H1 (cell line): ENCODE data around the gene TBC1D17. TPM values are rescaled to one million over a fixed set of nuclear protein-coding genes. Genes with fewer than 3 reads are reported as not detected.

Experiments
- CTCF ChIA-PET: fragments of 300-600 bp; sonication (Branson Sonifier 250); formaldehyde crosslinking; loops from one replicate; lab custom pipeline; 2021; ENCODE audit not compliant: partially characterized antibody; lab: Charles Lee
- POLR2A ChIA-PET: fragments of 300-600 bp; sonication (Branson Sonifier 250); formaldehyde crosslinking; loops from one replicate; lab custom pipeline; 2021; ENCODE audit warnings: inconsistent platforms; ENCODE audit not compliant: partially characterized antibody; lab: Charles Lee
- DNase-seq, 2 experiments: peaks; one replicate each; pipeline versions ENCODE4 v3.0.0 to v3.0.0-alpha.2; 2010 to 2022; ENCODE audit warnings: low spot score in 2 of 2, low read depth in 1 of 2, mixed read lengths in 1 of 2
- FAIRE-seq: peaks from 2 replicates; lab custom pipeline; 2011; peaks lifted over from hg19 to GRCh38; lab: Jason Lieb, UNC
- H2AFZ ChIP-seq: 2 replicates; pipeline ENCODE4 v1.8.1; 2012; ENCODE audit warnings: low read length, inconsistent platforms
- H2AK5ac ChIP-seq: 2 replicates; pipeline ENCODE4 v1.6.1; 2013; ENCODE audit warnings: low read depth, low read length
- H2BK120ac ChIP-seq: replicated peaks from 2 replicates; pipeline ENCODE3; 2013; ENCODE audit warnings: low read depth, low read length, inconsistent platforms
- H2BK12ac ChIP-seq: 2 replicates; pipeline ENCODE4 v1.6.1; 2013; ENCODE audit warnings: low read depth, low read length
- H2BK15ac ChIP-seq: 2 replicates; pipeline ENCODE4 v1.6.1; 2013; ENCODE audit warnings: low read length
- H2BK20ac ChIP-seq: 2 replicates; pipeline ENCODE4 v1.6.1; 2013; ENCODE audit warnings: low read length
- H2BK5ac ChIP-seq: 2 replicates; pipeline ENCODE4 v1.6.1; 2013; ENCODE audit warnings: low read depth, low read length
- H3K14ac ChIP-seq: 2 replicates; pipeline ENCODE4 v1.6.1; 2013; ENCODE audit warnings: inconsistent platforms; ENCODE audit not compliant: insufficient read length
- H3K18ac ChIP-seq: 2 replicates; pipeline ENCODE4 v1.6.1; 2013; ENCODE audit warnings: low read length; ENCODE audit errors: extremely low read depth
- H3K23ac ChIP-seq: 2 replicates; pipeline ENCODE4 v1.6.1; 2013; ENCODE audit warnings: inconsistent platforms; ENCODE audit not compliant: insufficient read length
- H3K23me2 ChIP-seq: 2 replicates; pipeline ENCODE4 v1.6.1; 2013; ENCODE audit warnings: low read depth, low read length
- H3K27ac ChIP-seq: 2 replicates; pipeline ENCODE4 v1.6.1; 2011; ENCODE audit warnings: low read depth, low read length, inconsistent platforms
- H3K27me3 ChIP-seq, 4 experiments: replicated peaks in 1 of 4; 1 replicate in 1 of 4; 2 replicates in 3 of 4; pipeline versions ENCODE4 v1.6.1 to v1.8.1; 2011 to 2013; ENCODE audit warnings: low read length in 3 of 4, mild to moderate bottlenecking in 3 of 4, inconsistent platforms in 2 of 4, mixed read lengths in 2 of 4, moderate library complexity in 1 of 4; ENCODE audit not compliant: control insufficient read depth in 3 of 4, insufficient read depth in 3 of 4; ENCODE audit errors: extremely low read depth in 1 of 4
- H3K36me3 ChIP-seq, 4 experiments: 2 replicates each; pipeline versions ENCODE4 v1.6.1 to v1.8.1; 2011 to 2013; ENCODE audit warnings: mild to moderate bottlenecking in 4 of 4, low read length in 3 of 4, moderate library complexity in 2 of 4, control low read depth in 1 of 4, inconsistent platforms in 1 of 4; ENCODE audit not compliant: insufficient read depth in 4 of 4, control insufficient read depth in 2 of 4
- H3K4ac ChIP-seq: replicated peaks from 2 replicates; pipeline ENCODE3; 2013; ENCODE audit warnings: low read length, low read depth, mixed read lengths, inconsistent platforms; ENCODE audit not compliant: insufficient read length
- H3K4me1 ChIP-seq, 4 experiments: replicated peaks in 1 of 4; 1 replicate in 1 of 4; 2 replicates in 3 of 4; pipeline versions ENCODE4 v1.6.1 to v1.8.1; 2011 to 2013; ENCODE audit warnings: low read length in 3 of 4, inconsistent platforms in 2 of 4, mixed read lengths in 1 of 4; ENCODE audit not compliant: insufficient read depth in 4 of 4, control insufficient read depth in 3 of 4
- H3K4me2 ChIP-seq, 2 experiments: 2 replicates each; pipeline versions ENCODE4 v1.6.1 to v1.8.1; 2011 to 2013; ENCODE audit warnings: low read depth in 2 of 2, low read length in 2 of 2, control low read depth in 1 of 2, inconsistent platforms in 1 of 2, mild to moderate bottlenecking in 1 of 2; ENCODE audit not compliant: insufficient read depth in 1 of 2
- H3K4me3 ChIP-seq, 4 experiments: fragments of 200-600, 300-600 bp in 1 of 4; sonication (generic), shearing (Covaris generic), sonication (Bioruptor Twin) in 1 of 4; 2 replicates each; pipeline versions ENCODE4 v1.5.1 to v1.8.1; 2011 to 2016; ENCODE audit warnings: low read length in 4 of 4, low read depth in 3 of 4, control low read depth in 2 of 4, inconsistent platforms in 2 of 4, mild to moderate bottlenecking in 2 of 4, mixed read lengths in 1 of 4, moderate library complexity in 1 of 4; ENCODE audit not compliant: insufficient read depth in 2 of 4; ENCODE audit errors: extremely low read depth in 1 of 4
- H3K56ac ChIP-seq: replicated peaks from 2 replicates; pipeline ENCODE3; 2013; ENCODE audit warnings: low read depth, mild to moderate bottlenecking, mixed read lengths, low read length, inconsistent platforms; ENCODE audit not compliant: insufficient read length
- H3K79me1 ChIP-seq: 2 replicates; pipeline ENCODE4 v1.6.1; 2013; ENCODE audit warnings: low read depth, low read length, control low read depth
- H3K79me2 ChIP-seq, 2 experiments: 2 replicates each; pipeline versions ENCODE4 v1.6.1 to v1.8.1; 2012 to 2013; ENCODE audit warnings: low read length in 2 of 2, mild to moderate bottlenecking in 2 of 2, inconsistent platforms in 1 of 2; ENCODE audit not compliant: insufficient read depth in 2 of 2, control insufficient read depth in 1 of 2
- H3K9ac ChIP-seq, 4 experiments: replicated peaks in 1 of 4; 1 replicate in 1 of 4; 2 replicates in 3 of 4; pipeline versions ENCODE4 v1.6.1 to v1.8.1; 2011 to 2013; ENCODE audit warnings: low read depth in 3 of 4, low read length in 3 of 4, control low read depth in 2 of 4, mild to moderate bottlenecking in 2 of 4, moderate library complexity in 2 of 4, inconsistent platforms in 1 of 4; ENCODE audit errors: extremely low read depth in 1 of 4
- H3K9me3 ChIP-seq, 2 experiments: 2 replicates each; pipeline versions ENCODE4 v1.6.1 to v1.8.1; 2012 to 2013; ENCODE audit warnings: mild to moderate bottlenecking in 2 of 2, moderate library complexity in 2 of 2, control low read depth in 1 of 2, inconsistent platforms in 1 of 2, low read depth in 1 of 2, low read length in 1 of 2, mixed read lengths in 1 of 2; ENCODE audit not compliant: insufficient read depth in 2 of 2
- H4K20me1 ChIP-seq, 2 experiments: replicated peaks in 1 of 2; 2 replicates each; pipeline versions ENCODE3 to v1.8.1; 2011 to 2013; ENCODE audit warnings: inconsistent platforms in 2 of 2, low read length in 2 of 2, mild to moderate bottlenecking in 1 of 2; ENCODE audit not compliant: insufficient read depth in 2 of 2, control insufficient read depth in 1 of 2
- H4K5ac ChIP-seq: 2 replicates; pipeline ENCODE4 v1.6.1; 2013; ENCODE audit warnings: low read length, low read depth, mixed read lengths, inconsistent platforms; ENCODE audit not compliant: insufficient read length
- H4K8ac ChIP-seq: 2 replicates; pipeline ENCODE4 v1.8.0; 2013; ENCODE audit warnings: mild to moderate bottlenecking, moderate library complexity, low read length, inconsistent platforms; ENCODE audit not compliant: insufficient read depth; ENCODE audit errors: extremely low read depth
- H4K91ac ChIP-seq: replicated peaks from 2 replicates; pipeline ENCODE3; 2013; ENCODE audit warnings: low read length, mixed read lengths, inconsistent platforms; ENCODE audit not compliant: insufficient read length
- CREB1 ChIP-seq: IDR thresholded peaks from 2 replicates; pipeline ENCODE4 v1.6.1; 2012; ENCODE audit warnings: inconsistent platforms
- EP300 ChIP-seq, 2 experiments: IDR thresholded peaks; 1 replicate in 1 of 2; 2 replicates in 1 of 2; pipeline ENCODE4 v1.6.1; 2011 to 2012; ENCODE audit warnings: low read depth in 2 of 2, low read length in 2 of 2, mild to moderate bottlenecking in 2 of 2, borderline replicate concordance in 1 of 2, inconsistent platforms in 1 of 2, moderate library complexity in 1 of 2
- GABPA ChIP-seq: IDR thresholded peaks from 2 replicates; pipeline ENCODE4 v1.6.1; 2011; ENCODE audit warnings: mild to moderate bottlenecking, low read length, moderate library complexity, borderline replicate concordance; ENCODE audit not compliant: insufficient read depth
- HDAC2 ChIP-seq, 2 experiments: fragments of 300-600 bp in 1 of 2; sonication (generic) in 1 of 2; IDR thresholded peaks; 2 replicates each; pipeline ENCODE4 v1.6.1; 2011 to 2012; ENCODE audit warnings: low read depth in 2 of 2, low read length in 2 of 2, mild to moderate bottlenecking in 2 of 2, moderate library complexity in 2 of 2, borderline replicate concordance in 1 of 2, inconsistent platforms in 1 of 2
- KDM5A ChIP-seq: fragments of 200-600 bp; IDR thresholded peaks from 2 replicates; pipeline ENCODE4 v1.7.1; 2012; ENCODE audit warnings: mild to moderate bottlenecking, low read length, inconsistent platforms, mixed read lengths
- NANOG ChIP-seq: IDR thresholded peaks from 2 replicates; pipeline ENCODE4 v1.6.1; 2011; ENCODE audit warnings: low read length, low read depth, mild to moderate bottlenecking, inconsistent platforms; ENCODE audit not compliant: insufficient read depth, poor library complexity, severe bottlenecking
- RXRA ChIP-seq: IDR thresholded peaks from 2 replicates; pipeline ENCODE4 v1.6.1; 2011; ENCODE audit warnings: low read depth, mild to moderate bottlenecking, low read length, moderate library complexity; ENCODE audit not compliant: insufficient read depth
- SAP30 ChIP-seq: fragments of 300-600 bp; sonication (generic); IDR thresholded peaks from 2 replicates; pipeline ENCODE4 v1.7.1; 2012; ENCODE audit warnings: low read length, moderate library complexity, mild to moderate bottlenecking, inconsistent platforms; ENCODE audit not compliant: insufficient read depth, insufficient replicate concordance
- SIRT6 ChIP-seq: IDR thresholded peaks from one replicate; pipeline ENCODE4 v1.7.1; 2012; ENCODE audit warnings: low read length, inconsistent platforms
- SUZ12 ChIP-seq: fragments of 200-600 bp; sonication (generic); IDR thresholded peaks from 2 replicates; pipeline ENCODE4 v1.6.1; 2012; ENCODE audit warnings: mild to moderate bottlenecking, inconsistent platforms, low read length, moderate library complexity, mixed read lengths
- TCF12 ChIP-seq: IDR thresholded peaks from 2 replicates; pipeline ENCODE4 v1.6.1; 2011; ENCODE audit warnings: low read depth, mild to moderate bottlenecking, low read length
- WGBS, 2 experiments: shearing (Covaris generic) in 1 of 2; methylation state at CpG; one replicate each; pipeline versions ENCODE4 v1.1.6 to v1.1.7; 2013 to 2015; ENCODE audit warnings: low lambda C conversion rate in 2 of 2, mixed read lengths in 2 of 2, inconsistent platforms in 1 of 2, low coverage in 1 of 2, missing lambda C conversion rate in 1 of 2; ENCODE audit not compliant: insufficient replicate concordance in 2 of 2, insufficient coverage in 1 of 2, insufficient read length in 1 of 2; ENCODE audit errors: extremely low coverage in 1 of 2, missing lambda C conversion rate in 1 of 2; 5-methylcytosine and 5-hydroxymethylcytosine counted together
- polyA plus RNA-seq, 7 experiments: library from polyadenylated mRNA; depleted of rRNA in 3 of 7; stranded (reverse) in 5 of 7; unstranded in 2 of 7; fragments of >200 nt in 5 of 7; fragments of 200-250 nt in 2 of 7; gene quantifications; 1 replicate in 5 of 7; 2 replicates in 1 of 7; 4 replicates in 1 of 7; pipeline versions ENCODE4 v1.2.1 to v1.2.3, GENCODE V29; 2011 to 2013; ENCODE audit warnings: missing spikeins in 2 of 7, mixed read lengths in 2 of 7
- total RNA-seq: library from RNA; stranded (reverse); fragmentation: NEBNext Ultra II Directional; extraction: Animal tissue kit (Norgen Biotek cat#: 25700); gene quantifications from 2 replicates; pipeline ENCODE4 v1.2.1, GENCODE V29; 2021

The TBC1D17 gene
- total and polyA plus RNA-seq, 2 of the 8 experiments (the other 6 are each of a cell fraction or from before 2014, with no cell fraction given): 30.3 to 44.9 TPM

DNA sequence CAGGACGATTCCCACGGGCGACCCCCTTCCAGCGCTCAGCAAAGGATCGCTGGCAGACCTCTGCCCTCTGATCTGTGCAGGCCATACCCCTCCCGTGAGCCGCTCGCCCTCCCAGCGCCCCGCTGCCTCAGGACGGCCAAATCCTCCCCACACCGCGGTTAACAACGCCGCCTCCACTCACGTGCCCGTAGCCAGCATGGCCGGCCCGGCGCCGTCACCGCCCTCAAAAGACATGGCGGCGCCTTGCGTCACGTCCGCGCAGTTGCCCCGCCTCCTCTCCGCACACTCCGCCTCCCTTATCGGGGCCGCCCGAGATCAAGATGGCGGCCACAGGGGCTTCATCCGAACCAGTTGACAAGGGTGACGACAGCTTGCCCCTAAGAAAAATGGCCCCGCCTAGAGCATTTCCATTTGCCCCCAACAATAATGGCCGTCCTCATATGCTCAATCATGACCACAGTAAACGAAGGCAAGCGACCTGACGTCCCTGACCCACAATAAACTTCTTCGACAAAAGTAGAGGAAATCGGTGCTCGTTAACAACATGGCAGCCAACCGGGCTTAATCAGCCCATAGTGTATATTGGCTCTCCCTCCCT is 981 bp upstream of the TBC1D17 start:
- DNase-seq: peak; percentile 95 to 96
- CTCF ChIA-PET: interaction anchor here (0.6 to 1.8 kb wide), 3 partner anchors 11 to 14 kb away, joined by 3 to 6 read pairs (median 3); no protein-coding TSS in a partner anchor
- peak; percentile 95 for TF ChIP-seq CREB1
- no peak for TF ChIP-seq SIRT6
- TF ChIP-seq SAP30: peak; percentile 67
- TF ChIP-seq GABPA: no peak
- TF ChIP-seq EP300 (IDR thresholded peaks at IDR 0.05; ENCODE audit: borderline replicate concordance in 1 of 2, low read depth in 2 of 2, low read length in 2 of 2): no peak; a peak in 1 of 3 replicates
- TF ChIP-seq KDM5A: peak; percentile 92
- no peak for TF ChIP-seq NANOG
- no peak for TF ChIP-seq RXRA
- no peak for TF ChIP-seq TCF12
- TF ChIP-seq HDAC2 (IDR thresholded peaks at IDR 0.05; ENCODE audit: borderline replicate concordance in 1 of 2, low read depth in 2 of 2, low read length in 2 of 2): peak in 1 of 2 experiments; percentile 33; a peak in 1 of 4 replicates
- TF ChIP-seq SUZ12: no peak

More for the DNA sequence above, 981 bp upstream of the TBC1D17 start:
- no peak for FAIRE-seq
- Histone ChIP-seq H4K20me1 (peaks cover 5 to 7% of the 10 kb centered on the region in 2 experiments), H3K4me3 (peak overlapping the region; percentile 90 to 95 (median 92)), H2BK12ac (peak overlapping the region; percentile 99), H2BK15ac (peak overlapping the region; percentile 97; the same call in 1 of the 2 replicates), H3K4me1 (peaks cover 0 to 13% (median 7%) of the 10 kb centered on the region in 4 experiments; a peak in 6 of 7 replicates), H2BK20ac (0 out of 2 replicates have a peak overlapping the region, but pooled peaks have one; percentile 87), H2BK5ac (peak overlapping the region; percentile 100), H3K18ac (peak overlapping the region; percentile 94), H3K23ac (no peak overlapping the region), H2BK120ac (peak overlapping the region; percentile 44), H3K79me1 (peaks cover 19% of the 10 kb centered on the region), H4K91ac (peak overlapping the region; percentile 97), H3K23me2 (peaks cover 16% of the 10 kb centered on the region), H3K27ac (peak overlapping the region; percentile 99), H3K9ac (peak overlapping the region; percentile 94 to 99 (median 98)), H3K9me3 (no peaks in the 10 kb centered on the region), H3K56ac (peak overlapping the region; percentile 93), H3K14ac (no peak overlapping the region), H2AFZ (peak overlapping the region; percentile 98), H3K36me3 (peaks cover 5 to 22% (median 18%) of the 10 kb centered on the region in 4 experiments), H3K79me2 (peaks cover 0 to 30% of the 10 kb centered on the region in 2 experiments; a peak in 2 of 4 replicates), H4K5ac (peak overlapping the region; percentile 97), H3K4me2 (peak overlapping the region; percentile 90 to 92), H2AK5ac (peak overlapping the region; percentile 86; the same call in 1 of the 2 replicates), H4K8ac (peak overlapping the region; percentile 99; the same call in 1 of the 2 replicates), H3K4ac (peak overlapping the region; percentile 89), H3K27me3 (no peaks in the 10 kb centered on the region)
- POLR2A ChIA-PET: interaction anchor here (0.8 to 6.2 kb wide), 21 partner anchors 10 to 377 kb away, joined by 3 to 76 read pairs (median 5); partner anchors contain the start of genes ATF5, CPT1C, MED25 and NUP62
- 2% methylated on average over 40 of the region's 46 CpGs; no CpG with 5 or more reads in 1 of the 2 experiments for WGBS, 2 experiments
